ENCODE measurements around the gene SUCLG2. TPM values are rescaled to one million over a fixed set of nuclear protein-coding genes. Genes with fewer than 3 reads are reported as not detected.

SUCLG2 gene
- total RNA-seq, 1 experiment from 2014 or later, result 22.3 TPM

DNA sequence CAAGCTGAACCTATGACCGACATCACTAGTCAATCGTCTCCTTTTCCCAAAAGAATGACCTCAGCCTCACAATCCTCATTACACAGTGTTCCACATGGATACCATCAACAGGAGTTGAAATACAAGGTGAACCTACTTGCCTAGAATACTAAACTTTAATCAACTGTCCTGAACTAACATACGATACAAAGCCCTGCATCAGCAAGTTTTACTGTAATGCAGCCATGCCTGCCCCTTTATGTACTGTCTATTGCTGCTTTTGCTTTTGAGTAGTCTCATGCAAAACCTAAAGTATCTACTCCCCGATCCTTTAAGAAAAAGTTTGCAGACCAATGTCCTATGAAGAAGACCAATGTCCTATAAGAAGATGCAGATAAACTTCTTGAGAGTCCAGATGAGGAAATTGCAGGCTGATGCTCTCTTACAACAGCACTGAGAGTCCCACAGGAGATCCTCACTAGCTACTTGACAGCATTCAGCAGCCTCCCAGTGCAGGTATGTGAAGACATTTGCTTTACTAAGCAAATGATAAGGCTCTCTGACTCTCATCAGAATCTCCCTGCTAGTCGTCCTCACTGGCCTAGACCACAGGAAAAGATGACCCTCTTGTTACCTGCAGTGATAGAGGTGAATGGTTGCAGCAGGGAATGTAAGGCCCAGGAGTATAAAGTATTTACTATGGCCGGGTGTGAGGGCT is 23.6 kb downstream of the SUCLG2 start:
- Histone ChIP-seq H3K36me3 (ENCODE audit: low read depth, low read length) (no peaks in the 10 kb centered on the region), H4K20me1 (ENCODE audit: low read length) (no peaks in the 10 kb centered on the region), H3K9me2 (replicated peaks; ENCODE audit: low read length) (no peaks in the 10 kb centered on the region), H3K9me3 (ENCODE audit: low read length) (no peaks in the 10 kb centered on the region), H3F3A (ENCODE audit: low read length, unreplicated experiment) (no peaks in the 10 kb centered on the region), H3K4me3 (ENCODE audit: low read length) (no peak overlapping the region), H3K27ac (ENCODE audit: low read length) (no peak overlapping the region), H3K9ac (ENCODE audit: low read length) (no peak overlapping the region), H3K27me3 (ENCODE audit: low read length) (no peaks in the 10 kb centered on the region), H3K79me2 (ENCODE audit: low read length) (peaks cover 43% of the 10 kb centered on the region), H3K4me2 (ENCODE audit: low read length) (no peak overlapping the region), H2AFZ (ENCODE audit: low read length) (no peak overlapping the region), H3K4me1 (ENCODE audit: insufficient read depth, low read length) (peaks cover 12% of the 10 kb centered on the region)
- DNase-seq, result no peak
- ATAC-seq, result no peak
- ChIA-PET POLR2A (ENCODE audit: unreplicated experiment) (no interaction called here), CTCF (no interaction called here)
- intact Hi-C loops (cut with micrococcal nuclease), result no loop called here
- TF ChIP-seq EZH2phosphoT487 (IDR thresholded peaks at IDR 0.05; ENCODE audit: borderline replicate concordance, low read length) (no peak), EZH2 (IDR thresholded peaks at IDR 0.05; ENCODE audit: low read length, unreplicated experiment) (no peak)
- TF ChIP-seq, protein P1, sequence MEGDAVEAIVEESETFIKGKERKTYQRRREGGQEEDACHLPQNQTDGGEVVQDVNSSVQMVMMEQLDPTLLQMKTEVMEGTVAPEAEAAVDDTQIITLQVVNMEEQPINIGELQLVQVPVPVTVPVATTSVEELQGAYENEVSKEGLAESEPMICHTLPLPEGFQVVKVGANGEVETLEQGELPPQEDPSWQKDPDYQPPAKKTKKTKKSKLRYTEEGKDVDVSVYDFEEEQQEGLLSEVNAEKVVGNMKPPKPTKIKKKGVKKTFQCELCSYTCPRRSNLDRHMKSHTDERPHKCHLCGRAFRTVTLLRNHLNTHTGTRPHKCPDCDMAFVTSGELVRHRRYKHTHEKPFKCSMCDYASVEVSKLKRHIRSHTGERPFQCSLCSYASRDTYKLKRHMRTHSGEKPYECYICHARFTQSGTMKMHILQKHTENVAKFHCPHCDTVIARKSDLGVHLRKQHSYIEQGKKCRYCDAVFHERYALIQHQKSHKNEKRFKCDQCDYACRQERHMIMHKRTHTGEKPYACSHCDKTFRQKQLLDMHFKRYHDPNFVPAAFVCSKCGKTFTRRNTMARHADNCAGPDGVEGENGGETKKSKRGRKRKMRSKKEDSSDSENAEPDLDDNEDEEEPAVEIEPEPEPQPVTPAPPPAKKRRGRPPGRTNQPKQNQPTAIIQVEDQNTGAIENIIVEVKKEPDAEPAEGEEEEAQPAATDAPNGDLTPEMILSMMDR (conservative IDR thresholded peaks at IDR 0.05; ENCODE audit: low read depth, low read length), result no peak
- no TSS peak for BruUV-seq (replicated peaks)

DNA sequence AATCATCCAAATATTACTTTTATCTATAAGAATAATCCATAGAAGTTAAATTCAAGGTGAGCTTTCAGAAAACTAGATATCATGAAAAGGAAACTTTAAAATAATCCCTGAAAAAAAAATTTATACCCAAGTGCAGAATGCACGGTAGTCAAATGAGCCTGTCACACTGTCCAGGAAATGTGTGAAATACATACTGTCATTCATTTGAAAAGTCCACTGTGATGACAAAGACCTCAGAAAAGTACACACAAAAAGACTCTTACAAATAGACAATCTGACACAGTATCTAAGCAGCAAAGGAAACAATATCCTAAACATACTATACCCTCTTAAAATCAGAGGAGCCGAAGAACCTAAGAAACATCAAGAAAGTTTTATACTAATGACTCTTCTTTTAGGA is 29.7 kb downstream of the SUCLG2 start:
- no peak overlapping the region for H3K4me3 ChIP-seq (ENCODE audit: low read length)
- no peak overlapping the region for H2AFZ ChIP-seq (ENCODE audit: low read length)
- intact Hi-C loops (cut with micrococcal nuclease), result no loop called here
- H3K9ac ChIP-seq (ENCODE audit: low read length), result no peak overlapping the region
- no peaks in the 10 kb centered on the region for H3K36me3 ChIP-seq (ENCODE audit: low read depth, low read length)
- H3K79me2 ChIP-seq (ENCODE audit: low read length), result 0 out of 2 replicates have a peak, but pooled peaks cover 6% of the 10 kb centered on the region
- H3K9me2 ChIP-seq (replicated peaks; ENCODE audit: low read length), result no peaks in the 10 kb centered on the region
- DNase-seq (no peak), ATAC-seq (no peak)
- no peak overlapping the region for H3K27ac ChIP-seq (ENCODE audit: low read length)
- TF ChIP-seq EZH2 (IDR thresholded peaks at IDR 0.05; ENCODE audit: low read length, unreplicated experiment), result no peak
- TF ChIP-seq EZH2phosphoT487 (IDR thresholded peaks at IDR 0.05; ENCODE audit: borderline replicate concordance, low read length), result no peak
- TF ChIP-seq, protein P1 (conservative IDR thresholded peaks at IDR 0.05; ENCODE audit: low read depth, low read length), result no peak
- H3K4me1 ChIP-seq (ENCODE audit: insufficient read depth, low read length), result no peaks in the 10 kb centered on the region
- CTCF ChIA-PET, result no interaction called here
- no peaks in the 10 kb centered on the region for H3K9me3 ChIP-seq (ENCODE audit: low read length)
- no peaks in the 10 kb centered on the region for H3K27me3 ChIP-seq (ENCODE audit: low read length)
- H3K4me2 ChIP-seq (ENCODE audit: low read length), result no peak overlapping the region
- H3F3A ChIP-seq (ENCODE audit: low read length, unreplicated experiment), result no peaks in the 10 kb centered on the region
- no TSS peak for BruUV-seq (replicated peaks)
- no peaks in the 10 kb centered on the region for H4K20me1 ChIP-seq (ENCODE audit: low read length)
- POLR2A ChIA-PET (ENCODE audit: unreplicated experiment), result no interaction called here

DNA sequence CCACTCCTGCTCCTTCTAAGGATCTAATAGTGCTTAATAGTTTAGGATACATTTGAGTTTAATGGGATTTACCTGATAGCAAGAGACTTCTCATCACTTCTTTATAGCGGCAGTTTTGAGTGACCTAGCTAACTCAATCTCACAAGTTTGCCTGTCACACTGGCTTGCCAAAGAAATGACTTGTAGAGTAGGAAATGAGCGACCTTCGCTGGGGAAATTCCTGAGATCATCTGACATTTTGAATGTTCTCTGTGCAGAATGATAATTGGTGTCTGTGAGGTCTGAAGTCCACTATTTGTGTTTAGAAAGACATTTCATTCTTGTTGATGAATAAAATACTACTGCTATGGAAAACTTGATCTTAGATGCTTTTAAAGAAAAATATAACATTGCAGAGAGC is 30.3 kb downstream of the SUCLG2 start:
- no TSS peak for BruUV-seq (replicated peaks)
- Histone ChIP-seq H3K9me2 (replicated peaks; ENCODE audit: low read length) (no peaks in the 10 kb centered on the region), H3K36me3 (ENCODE audit: low read depth, low read length) (no peaks in the 10 kb centered on the region), H3F3A (ENCODE audit: low read length, unreplicated experiment) (no peaks in the 10 kb centered on the region), H3K79me2 (ENCODE audit: low read length) (0 out of 2 replicates have a peak, but pooled peaks cover 3% of the 10 kb centered on the region), H3K27ac (ENCODE audit: low read length) (no peak overlapping the region), H3K4me1 (ENCODE audit: insufficient read depth, low read length) (no peaks in the 10 kb centered on the region), H2AFZ (ENCODE audit: low read length) (no peak overlapping the region), H3K9ac (ENCODE audit: low read length) (no peak overlapping the region), H3K9me3 (ENCODE audit: low read length) (no peaks in the 10 kb centered on the region), H4K20me1 (ENCODE audit: low read length) (no peaks in the 10 kb centered on the region), H3K27me3 (ENCODE audit: low read length) (no peaks in the 10 kb centered on the region), H3K4me2 (ENCODE audit: low read length) (no peak overlapping the region), H3K4me3 (ENCODE audit: low read length) (no peak overlapping the region)
- ChIA-PET CTCF (no interaction called here), POLR2A (ENCODE audit: unreplicated experiment) (no interaction called here)
- ATAC-seq (no peak), DNase-seq (no peak)
- TF ChIP-seq, protein P1 (conservative IDR thresholded peaks at IDR 0.05; ENCODE audit: low read depth, low read length), result no peak
- TF ChIP-seq EZH2phosphoT487 (IDR thresholded peaks at IDR 0.05; ENCODE audit: borderline replicate concordance, low read length) (no peak), EZH2 (IDR thresholded peaks at IDR 0.05; ENCODE audit: low read length, unreplicated experiment) (no peak)
- intact Hi-C loops (cut with micrococcal nuclease), result no loop called here
